WTC11 (cell line): ENCODE data around the gene THSD4.
"Not testable (repeated sequence)": the region's sequence is repeated elsewhere in the genome, so short reads cannot be mapped to it uniquely, and the experiment has no call there.

Experiments
- CTCF ChIP-seq: fragments of 200-600 bp; IDR thresholded peaks from 2 replicates; pipeline ENCODE4 v1.8.0; 2022; ENCODE audit warnings: antibody characterized with exemption
- ELF4 ChIP-seq: sonication (generic); formaldehyde crosslinking; IDR thresholded peaks from 2 replicates; pipeline ENCODE4 v1.8.1; 2022; ENCODE audit warnings: low read depth, mild to moderate bottlenecking, moderate library complexity, missing genetic modification reagents
- JUN ChIP-seq: sonication (generic); formaldehyde crosslinking; IDR thresholded peaks from 2 replicates; pipeline ENCODE4 v1.8.0; 2023; ENCODE audit warnings: mild to moderate bottlenecking, missing genetic modification reagents
- MAX ChIP-seq: sonication (generic); formaldehyde crosslinking; IDR thresholded peaks from 2 replicates; pipeline ENCODE4 v1.8.0; 2022; ENCODE audit warnings: mild to moderate bottlenecking, missing genetic modification reagents
- MXD4 ChIP-seq: fragments of 250-450 bp; sonication (Bioruptor Pico); IDR thresholded peaks from 2 replicates; pipeline ENCODE4 v1.8.0; 2021; ENCODE audit warnings: mild to moderate bottlenecking, moderate library complexity, borderline replicate concordance
- PRRX2 ChIP-seq: fragments of 250-450 bp; sonication (Bioruptor Pico); IDR thresholded peaks from 2 replicates; pipeline ENCODE4 v1.8.0; 2021; ENCODE audit warnings: mild to moderate bottlenecking
- TEAD4 ChIP-seq: sonication (generic); formaldehyde crosslinking; IDR thresholded peaks from 2 replicates; pipeline ENCODE4 v1.8.0; 2022; ENCODE audit warnings: mild to moderate bottlenecking, missing genetic modification reagents
- ZBTB43 ChIP-seq: sonication (generic); formaldehyde crosslinking; IDR thresholded peaks from 2 replicates; pipeline ENCODE4 v1.8.1; 2023; ENCODE audit warnings: mild to moderate bottlenecking, missing genetic modification reagents
- ZNF138 ChIP-seq: sonication (generic); formaldehyde crosslinking; conservative IDR thresholded peaks from 2 replicates; pipeline ENCODE4 v1.8.1; 2022; ENCODE audit warnings: mild to moderate bottlenecking, moderate library complexity, missing genetic modification reagents
- ZNF423 ChIP-seq: fragments of 250-450 bp; sonication (Bioruptor Pico); IDR thresholded peaks from 2 replicates; pipeline ENCODE4 v2.1.2; 2022; ENCODE audit warnings: mild to moderate bottlenecking, moderate library complexity
- TF ChIP-seq, protein P1 (sequence below): sonication (generic); formaldehyde crosslinking; IDR thresholded peaks from 2 replicates; pipeline ENCODE4 v1.8.1; 2022; ENCODE audit warnings: missing genetic modification reagents, borderline replicate concordance
- TF ChIP-seq, protein P2 (sequence below): fragments of 250-450 bp; sonication (Bioruptor Pico); IDR thresholded peaks from 2 replicates; pipeline ENCODE4 v2.1.2; 2022; ENCODE audit warnings: mild to moderate bottlenecking, moderate library complexity
- TF ChIP-seq, protein P3 (sequence below): sonication (generic); formaldehyde crosslinking; IDR thresholded peaks from 2 replicates; pipeline ENCODE4 v1.8.1; 2023; ENCODE audit warnings: mild to moderate bottlenecking, missing genetic modification reagents, borderline replicate concordance

GRCh38 chr15:71265606-71266005, 150.3 kb downstream of the THSD4 start:
- TF ChIP-seq PRRX2 (CRISPR knock-in tag); MAX (CRISPR knock-in tag); CTCF; ZNF138 (CRISPR knock-in tag); JUN (CRISPR knock-in tag); ZBTB43; TEAD4 (CRISPR knock-in tag); MXD4 (CRISPR knock-in tag); ELF4 (CRISPR knock-in tag); ZNF423 (CRISPR knock-in tag): not testable (repeated sequence)
- TF ChIP-seq, protein P1, sequence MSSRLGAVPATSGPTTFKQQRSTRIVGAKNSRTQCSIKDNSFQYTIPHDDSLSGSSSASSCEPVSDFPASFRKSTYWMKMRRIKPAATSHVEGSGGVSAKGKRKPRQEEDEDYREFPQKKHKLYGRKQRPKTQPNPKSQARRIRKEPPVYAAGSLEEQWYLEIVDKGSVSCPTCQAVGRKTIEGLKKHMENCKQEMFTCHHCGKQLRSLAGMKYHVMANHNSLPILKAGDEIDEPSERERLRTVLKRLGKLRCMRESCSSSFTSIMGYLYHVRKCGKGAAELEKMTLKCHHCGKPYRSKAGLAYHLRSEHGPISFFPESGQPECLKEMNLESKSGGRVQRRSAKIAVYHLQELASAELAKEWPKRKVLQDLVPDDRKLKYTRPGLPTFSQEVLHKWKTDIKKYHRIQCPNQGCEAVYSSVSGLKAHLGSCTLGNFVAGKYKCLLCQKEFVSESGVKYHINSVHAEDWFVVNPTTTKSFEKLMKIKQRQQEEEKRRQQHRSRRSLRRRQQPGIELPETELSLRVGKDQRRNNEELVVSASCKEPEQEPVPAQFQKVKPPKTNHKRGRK (CRISPR knock-in tag): not testable (repeated sequence)
- TF ChIP-seq, protein P2, sequence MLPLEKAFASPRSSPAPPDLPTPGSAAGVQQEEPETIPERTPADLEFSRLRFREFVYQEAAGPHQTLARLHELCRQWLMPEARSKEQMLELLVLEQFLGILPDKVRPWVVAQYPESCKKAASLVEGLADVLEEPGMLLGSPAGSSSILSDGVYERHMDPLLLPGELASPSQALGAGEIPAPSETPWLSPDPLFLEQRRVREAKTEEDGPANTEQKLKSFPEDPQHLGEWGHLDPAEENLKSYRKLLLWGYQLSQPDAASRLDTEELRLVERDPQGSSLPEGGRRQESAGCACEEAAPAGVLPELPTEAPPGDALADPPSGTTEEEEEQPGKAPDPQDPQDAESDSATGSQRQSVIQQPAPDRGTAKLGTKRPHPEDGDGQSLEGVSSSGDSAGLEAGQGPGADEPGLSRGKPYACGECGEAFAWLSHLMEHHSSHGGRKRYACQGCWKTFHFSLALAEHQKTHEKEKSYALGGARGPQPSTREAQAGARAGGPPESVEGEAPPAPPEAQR (CRISPR knock-in tag): not testable (repeated sequence)
- TF ChIP-seq, protein P3, sequence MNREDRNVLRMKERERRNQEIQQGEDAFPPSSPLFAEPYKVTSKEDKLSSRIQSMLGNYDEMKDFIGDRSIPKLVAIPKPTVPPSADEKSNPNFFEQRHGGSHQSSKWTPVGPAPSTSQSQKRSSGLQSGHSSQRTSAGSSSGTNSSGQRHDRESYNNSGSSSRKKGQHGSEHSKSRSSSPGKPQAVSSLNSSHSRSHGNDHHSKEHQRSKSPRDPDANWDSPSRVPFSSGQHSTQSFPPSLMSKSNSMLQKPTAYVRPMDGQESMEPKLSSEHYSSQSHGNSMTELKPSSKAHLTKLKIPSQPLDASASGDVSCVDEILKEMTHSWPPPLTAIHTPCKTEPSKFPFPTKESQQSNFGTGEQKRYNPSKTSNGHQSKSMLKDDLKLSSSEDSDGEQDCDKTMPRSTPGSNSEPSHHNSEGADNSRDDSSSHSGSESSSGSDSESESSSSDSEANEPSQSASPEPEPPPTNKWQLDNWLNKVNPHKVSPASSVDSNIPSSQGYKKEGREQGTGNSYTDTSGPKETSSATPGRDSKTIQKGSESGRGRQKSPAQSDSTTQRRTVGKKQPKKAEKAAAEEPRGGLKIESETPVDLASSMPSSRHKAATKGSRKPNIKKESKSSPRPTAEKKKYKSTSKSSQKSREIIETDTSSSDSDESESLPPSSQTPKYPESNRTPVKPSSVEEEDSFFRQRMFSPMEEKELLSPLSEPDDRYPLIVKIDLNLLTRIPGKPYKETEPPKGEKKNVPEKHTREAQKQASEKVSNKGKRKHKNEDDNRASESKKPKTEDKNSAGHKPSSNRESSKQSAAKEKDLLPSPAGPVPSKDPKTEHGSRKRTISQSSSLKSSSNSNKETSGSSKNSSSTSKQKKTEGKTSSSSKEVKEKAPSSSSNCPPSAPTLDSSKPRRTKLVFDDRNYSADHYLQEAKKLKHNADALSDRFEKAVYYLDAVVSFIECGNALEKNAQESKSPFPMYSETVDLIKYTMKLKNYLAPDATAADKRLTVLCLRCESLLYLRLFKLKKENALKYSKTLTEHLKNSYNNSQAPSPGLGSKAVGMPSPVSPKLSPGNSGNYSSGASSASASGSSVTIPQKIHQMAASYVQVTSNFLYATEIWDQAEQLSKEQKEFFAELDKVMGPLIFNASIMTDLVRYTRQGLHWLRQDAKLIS (CRISPR knock-in tag): not testable (repeated sequence)
